CD14-positive monocyte (primary cell): ENCODE measurements around the gene SIK2. TPM values are rescaled to one million over a fixed set of nuclear protein-coding genes. Genes with fewer than 3 reads are reported as not detected.

Experiments
- DNase-seq, 3 donors: peaks; one replicate each; pipeline ENCODE4 v3.0.0-alpha.2; 2011 to 2022
- H2AFZ ChIP-seq: 2 replicates; pipeline ENCODE4 v1.6.0; 2012; ENCODE audit warnings: mild to moderate bottlenecking, low read depth, low read length, inconsistent platforms; ENCODE audit not compliant: insufficient read depth, poor library complexity, severe bottlenecking
- H3K27ac ChIP-seq, 2 donors: 1 replicate in 1 of 2; 2 replicates in 1 of 2; pipeline ENCODE4 v1.5.1; 2012 to 2013; ENCODE audit warnings: low read length in 2 of 2, control low read depth in 1 of 2, inconsistent platforms in 1 of 2, low read depth in 1 of 2, mild to moderate bottlenecking in 1 of 2
- H3K27me3 ChIP-seq, 2 donors: one replicate each; pipeline versions ENCODE4 v1.6.0 to v1.6.1; 2011 to 2013; ENCODE audit warnings: low read length in 2 of 2; ENCODE audit not compliant: control insufficient read depth in 2 of 2, insufficient read depth in 2 of 2
- H3K36me3 ChIP-seq, 2 donors: replicated peaks in 1 of 2; 1 replicate in 1 of 2; 2 replicates in 1 of 2; pipeline versions ENCODE4 v1.5.1 to v1.6.1; 2012 to 2013; ENCODE audit warnings: low read length in 2 of 2, control low read depth in 1 of 2, inconsistent platforms in 1 of 2, mild to moderate bottlenecking in 1 of 2; ENCODE audit not compliant: insufficient read depth in 2 of 2, control insufficient read depth in 1 of 2
- H3K4me1 ChIP-seq, 2 donors: 1 replicate in 1 of 2; 2 replicates in 1 of 2; pipeline versions ENCODE4 v1.5.1 to v1.6.1; 2012 to 2013; ENCODE audit warnings: low read length in 2 of 2, control low read depth in 1 of 2, inconsistent platforms in 1 of 2, mild to moderate bottlenecking in 1 of 2, moderate library complexity in 1 of 2; ENCODE audit not compliant: insufficient read depth in 2 of 2, control insufficient read depth in 1 of 2
- H3K4me2 ChIP-seq: replicated peaks from 2 replicates; pipeline ENCODE3; 2012; ENCODE audit warnings: low read length, moderate library complexity, mild to moderate bottlenecking; ENCODE audit not compliant: poor library complexity, severe bottlenecking; ENCODE audit errors: extremely low read depth
- H3K4me3 ChIP-seq, 3 experiments: fragments of 200-600 bp in 1 of 3; sonication (generic) in 1 of 3; replicated peaks in 1 of 3; 1 replicate in 2 of 3; 2 replicates in 1 of 3; pipeline ENCODE4 v1.5.1; 2011 to 2013; ENCODE audit warnings: low read length in 3 of 3, mild to moderate bottlenecking in 3 of 3, control low read depth in 2 of 3, low read depth in 2 of 3, inconsistent platforms in 1 of 3, moderate library complexity in 1 of 3
- H3K79me2 ChIP-seq: 2 replicates; pipeline ENCODE4 v1.6.0; 2012; ENCODE audit warnings: mild to moderate bottlenecking, control low read depth, inconsistent platforms, low read length, moderate library complexity; ENCODE audit not compliant: insufficient read depth
- H3K9ac ChIP-seq: 2 replicates; pipeline ENCODE4 v1.6.0; 2017; ENCODE audit warnings: low read length, mild to moderate bottlenecking; ENCODE audit not compliant: insufficient read depth, poor library complexity, severe bottlenecking
- H3K9me3 ChIP-seq, 2 donors: replicated peaks in 1 of 2; 1 replicate in 1 of 2; 2 replicates in 1 of 2; pipeline versions ENCODE4 v1.5.1 to v1.6.1; 2012 to 2013; ENCODE audit warnings: low read length in 2 of 2, control low read depth in 1 of 2; ENCODE audit not compliant: control insufficient read depth in 1 of 2, insufficient read depth in 1 of 2
- H4K20me1 ChIP-seq: 2 replicates; pipeline ENCODE4 v1.6.0; 2012; ENCODE audit warnings: mild to moderate bottlenecking, low read length, control low read depth, moderate library complexity; ENCODE audit not compliant: insufficient read depth
- H3K27ac Mint-ChIP-seq, 7 donors: one replicate each; pipeline ENCODE4 v1.8.0; 2020; ENCODE audit warnings: mild to moderate bottlenecking in 7 of 7, mixed read lengths in 7 of 7, moderate library complexity in 6 of 7, inconsistent platforms in 2 of 7
- H3K27me3 Mint-ChIP-seq, 3 donors: one replicate each; pipeline ENCODE4 v1.8.0; 2021 to 2022; ENCODE audit warnings: low read depth in 3 of 3, mild to moderate bottlenecking in 3 of 3, mixed read lengths in 3 of 3, moderate library complexity in 3 of 3, inconsistent platforms in 1 of 3
- H3K36me3 Mint-ChIP-seq, 2 donors: one replicate each; pipeline ENCODE4 v1.8.0; 2020; ENCODE audit warnings: mixed read lengths in 2 of 2, inconsistent platforms in 1 of 2, mild to moderate bottlenecking in 1 of 2
- H3K4me1 Mint-ChIP-seq: one replicate; pipeline ENCODE4 v1.8.0; 2020; ENCODE audit warnings: mild to moderate bottlenecking, mixed read lengths
- H3K4me3 Mint-ChIP-seq, 2 donors: one replicate each; pipeline ENCODE4 v1.8.0; 2020; ENCODE audit warnings: mild to moderate bottlenecking in 2 of 2, mixed read lengths in 2 of 2, moderate library complexity in 1 of 2
- H3K9me3 Mint-ChIP-seq, 7 donors: one replicate each; pipeline ENCODE4 v1.8.0; 2020 to 2022; ENCODE audit warnings: mixed read lengths in 7 of 7, mild to moderate bottlenecking in 6 of 7, moderate library complexity in 6 of 7, inconsistent platforms in 2 of 7
- WGBS: methylation state at CpG from one replicate; pipeline ENCODE4 v1.1.5; 2013; ENCODE audit warnings: missing lambda C conversion rate; ENCODE audit not compliant: insufficient coverage; 5-methylcytosine and 5-hydroxymethylcytosine counted together
- intact Hi-C, 2 donors: fragments of 100-400 bp; cut with micrococcal nuclease; formaldehyde crosslinking; loops; one replicate each; pipeline versions ENCODE4 v1.15.0 to v1.15.1; 2023
- polyA plus RNA-seq, 3 donors: library from polyadenylated mRNA; depleted of rRNA in 1 of 3; unstranded in 2 of 3; stranded (reverse) in 1 of 3; fragments of 300-500 nt in 2 of 3; fragments of >200 nt in 1 of 3; fragmentation: Illumina TruSeq in 2 of 3; gene quantifications; 1 replicate in 2 of 3; 2 replicates in 1 of 3; pipeline ENCODE4 v1.2.3, GENCODE V29; 2012 to 2021
- TF ChIP-seq, protein P1 (sequence below): fragments of 200-600 bp; IDR thresholded peaks from one replicate; pipeline ENCODE4 v1.8.0; 2022; ENCODE audit warnings: antibody characterized with exemption, mild to moderate bottlenecking

The SIK2 gene
- polyA plus RNA-seq, 3 donors, result 0.16 to 8.8 (median 0.23) TPM

DNA sequence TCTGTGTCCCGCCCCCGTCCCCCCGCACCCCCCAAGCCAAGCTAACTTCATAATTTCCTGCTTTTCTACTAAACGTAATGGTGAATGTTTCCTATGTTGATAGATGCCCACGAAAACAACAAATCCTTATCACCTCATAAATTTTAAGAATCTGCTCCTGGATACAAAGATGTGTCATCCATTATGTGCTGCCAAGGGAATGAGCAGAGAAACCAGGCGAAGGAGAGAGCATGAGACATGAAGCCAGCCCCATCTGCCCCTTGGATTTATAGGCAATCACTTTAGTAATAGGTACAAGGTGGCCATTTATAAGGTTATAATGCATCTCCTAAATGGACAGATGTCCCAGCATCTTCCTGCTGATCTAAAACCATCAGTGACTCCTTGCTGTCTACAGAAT, 31.5 kb upstream of the SIK2 start:
- Histone ChIP-seq H3K79me2 (no peaks in the 10 kb centered on the region), H3K9ac (no peak overlapping the region), H3K4me1 (no peaks in the 10 kb centered on the region), H3K4me3 (no peak overlapping the region), H2AFZ (no peak overlapping the region), H3K36me3 (no peaks in the 10 kb centered on the region), H3K27ac (no peak overlapping the region), H3K27me3 (no peaks in the 10 kb centered on the region), H4K20me1 (no peaks in the 10 kb centered on the region), H3K9me3 (no peaks in the 10 kb centered on the region), H3K4me2 (no peak overlapping the region)
- no peaks in the 10 kb centered on the region for H3K36me3 Mint-ChIP-seq
- H3K27me3 Mint-ChIP-seq, result no peaks in the 10 kb centered on the region
- DNase-seq, result no peak
- intact Hi-C loops, result no loop called here
- no CpG with 5 or more reads among the region's 6 CpGs for WGBS
- H3K27ac Mint-ChIP-seq, result no peak overlapping the region
- TF ChIP-seq, protein P1, sequence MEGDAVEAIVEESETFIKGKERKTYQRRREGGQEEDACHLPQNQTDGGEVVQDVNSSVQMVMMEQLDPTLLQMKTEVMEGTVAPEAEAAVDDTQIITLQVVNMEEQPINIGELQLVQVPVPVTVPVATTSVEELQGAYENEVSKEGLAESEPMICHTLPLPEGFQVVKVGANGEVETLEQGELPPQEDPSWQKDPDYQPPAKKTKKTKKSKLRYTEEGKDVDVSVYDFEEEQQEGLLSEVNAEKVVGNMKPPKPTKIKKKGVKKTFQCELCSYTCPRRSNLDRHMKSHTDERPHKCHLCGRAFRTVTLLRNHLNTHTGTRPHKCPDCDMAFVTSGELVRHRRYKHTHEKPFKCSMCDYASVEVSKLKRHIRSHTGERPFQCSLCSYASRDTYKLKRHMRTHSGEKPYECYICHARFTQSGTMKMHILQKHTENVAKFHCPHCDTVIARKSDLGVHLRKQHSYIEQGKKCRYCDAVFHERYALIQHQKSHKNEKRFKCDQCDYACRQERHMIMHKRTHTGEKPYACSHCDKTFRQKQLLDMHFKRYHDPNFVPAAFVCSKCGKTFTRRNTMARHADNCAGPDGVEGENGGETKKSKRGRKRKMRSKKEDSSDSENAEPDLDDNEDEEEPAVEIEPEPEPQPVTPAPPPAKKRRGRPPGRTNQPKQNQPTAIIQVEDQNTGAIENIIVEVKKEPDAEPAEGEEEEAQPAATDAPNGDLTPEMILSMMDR, result no peak
- peaks cover 10% of the 10 kb centered on the region for H3K4me1 Mint-ChIP-seq
- H3K9me3 Mint-ChIP-seq, result no peaks in the 10 kb centered on the region
- H3K4me3 Mint-ChIP-seq, result no peak overlapping the region

DNA sequence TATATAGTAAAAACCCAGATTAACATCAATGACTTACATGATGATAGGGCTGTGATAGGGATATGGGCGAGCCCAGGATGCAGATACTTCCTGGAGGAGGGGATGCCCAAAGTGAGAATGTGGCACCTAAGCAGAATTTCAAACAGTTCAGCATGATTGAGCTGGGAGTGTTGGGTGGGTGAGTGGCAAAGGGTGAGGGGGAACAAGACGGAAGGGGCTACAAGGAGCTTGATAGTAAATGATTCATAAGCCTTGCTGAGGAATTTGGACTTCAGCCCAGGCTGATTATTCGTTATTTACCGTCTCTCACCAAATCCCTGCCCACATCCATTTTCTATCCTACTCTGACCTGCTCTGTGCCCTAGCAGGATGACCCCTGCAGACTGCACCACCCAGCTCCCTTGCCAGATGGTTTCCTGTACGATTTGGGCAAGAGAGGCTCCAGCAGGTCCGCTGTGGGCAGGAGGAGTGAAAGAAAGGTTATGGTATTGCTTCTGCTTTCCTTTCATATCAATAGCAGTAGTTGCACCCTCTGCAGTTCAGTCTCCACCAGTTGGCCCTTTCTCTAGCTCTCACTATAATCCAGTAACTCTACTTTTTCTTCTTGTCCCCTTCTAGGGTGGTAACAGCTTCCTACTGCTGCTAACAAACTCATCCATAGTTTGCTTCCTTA, 30.3 kb upstream of the SIK2 start:
- Mint-ChIP-seq H3K27ac (peak overlapping the region in 1 of 7 donors; percentile 14), H3K36me3 (no peaks in the 10 kb centered on the region), H3K4me3 (no peak overlapping the region), H3K9me3 (no peaks in the 10 kb centered on the region), H3K27me3 (no peaks in the 10 kb centered on the region), H3K4me1 (peaks cover 10% of the 10 kb centered on the region)
- no peaks in the 10 kb centered on the region for H3K79me2 ChIP-seq
- H3K4me2 ChIP-seq, result no peak overlapping the region
- H3K4me3 ChIP-seq, result no peak overlapping the region
- H4K20me1 ChIP-seq, result no peaks in the 10 kb centered on the region
- H3K27ac ChIP-seq, result no peak overlapping the region
- no peaks in the 10 kb centered on the region for H3K9me3 ChIP-seq
- no peaks in the 10 kb centered on the region for H3K36me3 ChIP-seq
- DNase-seq, result no peak
- intact Hi-C loops, result no loop called here
- no peaks in the 10 kb centered on the region for H3K27me3 ChIP-seq
- 22% methylated on average over 4 of the region's 6 CpGs for WGBS
- TF ChIP-seq, protein P1, result no peak
- H3K4me1 ChIP-seq, result no peaks in the 10 kb centered on the region
- H2AFZ ChIP-seq, result peak overlapping the region; percentile 12
- no peak overlapping the region for H3K9ac ChIP-seq
